HG02840 (cell line): ENCODE results near the gene OGDHL.
"Not testable (repeated sequence)": the region's sequence is repeated elsewhere in the genome, so short reads cannot be mapped to it uniquely, and the experiment has no call there.

Experiments used
- ATAC-seq: cut with Tn5 transposase; IDR thresholded peaks from one replicate; pipeline ENCODE4 v1.9.1; 2021; ENCODE audit warnings: mild to moderate bottlenecking, moderate library complexity, moderate number of reproducible peaks; ENCODE audit not compliant: unreplicated experiment, low FRiP score

Gene OGDHL

DNA sequence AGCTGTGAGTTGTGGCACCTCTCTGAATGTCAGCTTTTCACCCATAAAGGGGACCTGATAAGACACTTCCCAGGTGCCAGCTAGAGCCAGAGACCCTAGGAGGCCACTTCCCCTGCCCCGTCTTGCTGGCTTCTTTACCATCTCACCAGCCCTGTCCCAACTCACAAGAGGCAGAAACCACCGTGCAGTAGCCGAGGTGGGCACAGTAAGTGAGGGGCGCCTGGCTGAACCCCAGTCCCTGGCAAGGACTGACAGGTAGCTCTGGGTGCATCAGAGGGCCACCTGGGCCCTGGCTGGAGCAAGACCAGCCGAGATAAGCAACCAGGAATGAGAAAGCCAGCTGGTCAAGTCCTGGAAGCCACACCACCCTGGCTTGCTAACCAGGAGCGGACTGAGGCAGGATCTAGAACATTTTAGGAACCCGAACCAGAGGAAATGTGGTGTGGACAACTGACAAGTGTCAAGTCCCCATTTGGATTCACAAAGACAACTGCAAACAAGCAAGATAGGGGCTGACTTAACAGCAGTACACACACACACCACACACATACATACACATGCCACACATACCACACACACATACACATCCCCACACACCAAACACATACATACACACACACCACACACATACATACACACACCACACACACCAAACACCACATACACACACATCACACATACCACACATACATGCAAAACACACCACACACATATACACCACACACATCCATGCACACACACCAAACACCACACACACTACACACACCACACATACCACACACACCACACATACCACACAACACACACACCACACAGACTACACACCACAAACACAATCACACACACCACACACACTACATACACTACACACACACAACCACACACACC lies 20.8 kb downstream of the OGDHL start:
- ATAC-seq = no peak

- ATAC-seq = no peak
These were observed 21.6 kb downstream of the OGDHL start for GRCh38 chr10:49740346-49741107.

DNA sequence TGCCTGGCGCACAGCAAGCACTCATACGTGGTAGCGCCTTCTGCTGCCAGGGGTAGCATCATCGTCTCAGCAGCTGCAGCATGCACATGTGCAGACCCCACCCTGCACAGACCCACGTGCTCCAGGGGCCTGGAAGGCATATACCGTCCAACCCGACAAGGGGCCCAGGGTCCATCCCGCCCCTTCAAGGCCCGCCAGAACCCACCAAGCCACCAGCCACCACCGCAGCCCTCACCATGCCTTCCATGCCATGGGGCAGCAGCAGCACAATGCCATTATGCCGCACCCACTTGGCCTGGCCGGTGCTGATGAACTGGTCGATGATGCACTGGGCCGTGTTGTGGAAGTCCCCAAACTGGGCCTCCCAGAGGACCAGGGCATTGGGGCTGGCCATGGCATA lies 22.7 kb downstream of the OGDHL start:
- ATAC-seq = no peak

DNA sequence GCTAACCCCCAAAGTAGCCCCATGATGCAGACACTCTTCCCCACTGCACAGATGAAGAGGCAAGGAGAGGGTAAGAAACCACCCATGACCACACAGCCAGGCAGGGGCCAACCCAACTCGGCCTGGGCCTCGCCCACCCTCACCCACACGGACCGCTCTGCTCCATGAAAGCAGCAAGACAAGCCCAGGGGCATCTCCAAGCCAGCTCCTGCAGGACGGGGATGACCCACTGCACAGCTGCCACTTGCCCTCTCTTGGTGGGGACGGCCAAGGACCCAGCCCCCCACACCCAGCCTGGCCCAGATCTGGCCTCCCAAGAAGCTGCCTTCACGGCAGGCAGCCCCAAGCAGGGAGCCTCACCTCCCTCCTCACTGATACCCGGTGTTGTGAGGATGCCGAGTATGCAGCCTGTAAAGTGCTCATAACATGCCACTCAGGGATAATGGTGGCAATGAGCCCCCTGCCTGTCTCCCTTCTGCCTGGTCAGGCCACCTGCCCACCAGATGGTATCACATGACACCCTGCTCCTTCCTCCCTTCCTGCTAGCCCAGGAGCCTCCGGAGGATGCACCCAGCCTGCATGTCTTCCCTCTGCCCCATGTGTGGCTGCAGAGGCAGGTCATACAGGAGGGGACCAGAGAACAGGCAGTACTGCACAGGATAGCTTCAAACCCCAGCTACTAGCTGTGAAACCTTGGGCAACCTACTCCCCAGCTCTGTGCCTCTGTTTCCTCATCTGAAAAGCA lies 23.3 kb downstream of the OGDHL start:
- no peak for ATAC-seq

DNA sequence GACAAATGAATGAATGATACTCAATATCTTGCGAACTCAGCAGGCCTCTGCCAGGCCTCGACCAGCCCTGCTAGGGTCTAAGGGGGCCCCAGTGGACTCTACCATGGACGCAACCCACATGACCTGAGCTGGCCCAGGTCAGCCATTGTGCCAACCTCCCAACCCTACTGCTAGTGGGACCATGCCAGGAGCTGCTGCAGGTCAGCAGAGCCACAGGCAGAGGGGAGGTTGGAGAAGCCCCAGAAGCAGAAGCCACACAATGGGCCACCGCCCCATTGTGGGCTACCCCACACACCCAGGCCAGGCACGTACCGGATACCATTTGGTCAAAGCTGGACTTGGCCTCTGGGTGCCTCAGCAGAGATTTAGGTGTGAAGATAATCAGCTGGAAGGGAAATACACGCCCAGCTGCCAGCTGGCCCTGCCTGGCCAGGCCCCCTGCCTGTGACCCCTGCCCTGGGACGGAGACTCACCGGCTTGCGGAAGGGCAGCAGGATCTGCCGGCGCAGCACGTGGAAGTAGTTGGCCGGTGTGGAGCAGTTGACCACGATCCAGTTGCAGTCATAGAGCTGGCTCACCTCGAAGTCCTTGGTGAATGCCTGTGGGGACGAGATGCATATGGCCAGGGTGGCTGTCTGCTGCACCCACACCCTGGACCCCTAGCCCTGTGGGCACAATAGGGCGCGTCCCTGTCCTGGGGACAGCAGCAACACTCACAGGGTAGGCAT lies 24.5 kb downstream of the OGDHL start:
- no peak for ATAC-seq

DNA sequence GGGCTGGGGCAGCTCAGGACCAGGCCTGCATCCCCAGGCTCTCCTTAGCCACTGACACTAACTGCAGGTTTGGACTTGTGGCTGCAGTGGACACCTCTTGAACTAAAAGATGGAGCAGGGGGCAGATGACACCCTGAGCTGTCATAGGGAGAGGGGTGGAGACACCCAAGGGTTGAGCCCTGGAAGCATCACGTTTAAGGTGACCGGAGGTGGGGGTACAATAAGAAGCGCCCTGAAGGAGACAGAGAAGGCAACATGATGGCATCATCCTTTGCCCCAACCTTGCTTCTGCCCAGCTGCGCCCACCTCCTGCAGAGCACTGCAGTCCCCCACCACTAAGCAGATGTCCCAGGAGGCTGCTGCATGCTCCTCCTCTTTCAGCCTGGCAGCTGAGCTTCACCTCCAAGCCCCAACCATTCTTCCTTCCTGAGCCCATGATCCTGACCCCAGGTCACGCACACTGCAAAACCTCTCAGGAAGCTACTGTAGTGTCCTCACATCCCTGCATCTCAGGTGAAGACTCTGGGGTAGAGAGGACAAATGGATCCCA lies 25.5 kb downstream of the OGDHL start:
- no peak for ATAC-seq

- ATAC-seq = no peak
These were observed 26.1 kb downstream of the OGDHL start for GRCh38 chr10:49735848-49736563.

DNA sequence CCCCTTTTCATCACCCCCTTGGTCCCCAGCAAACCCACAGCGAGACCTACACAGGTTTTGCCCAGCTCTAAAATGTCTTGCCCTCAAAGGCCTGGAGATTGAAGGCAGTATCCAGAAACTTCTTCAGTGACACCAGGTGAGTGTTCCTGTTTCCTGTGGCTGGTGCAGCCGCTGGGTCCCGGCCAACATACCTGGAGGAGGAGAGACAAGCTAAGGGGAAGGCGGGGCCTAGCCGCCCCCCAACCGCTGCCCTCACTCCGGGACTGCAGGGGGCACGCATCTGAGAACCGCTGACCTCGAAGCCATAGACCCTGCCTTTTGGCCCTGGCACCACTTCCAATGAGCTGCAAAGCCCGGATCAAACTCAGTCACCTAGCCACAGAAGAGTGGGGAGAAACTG lies 27.0 kb downstream of the OGDHL start:
- no peak for ATAC-seq

- ATAC-seq = no peak
These were observed 27.4 kb downstream of the OGDHL start for GRCh38 chr10:49734676-49735075.

GRCh38 chr10:49733866-49734265 lies 28.3 kb downstream of the OGDHL start:
- ATAC-seq = no peak

- ATAC-seq = no peak
These were observed 35.5 kb downstream of the OGDHL start for GRCh38 chr10:49726593-49726992.

GRCh38 chr10:49715157-49715556 lies 47.0 kb downstream of the OGDHL start:
- not testable (repeated sequence) for ATAC-seq

DNA sequence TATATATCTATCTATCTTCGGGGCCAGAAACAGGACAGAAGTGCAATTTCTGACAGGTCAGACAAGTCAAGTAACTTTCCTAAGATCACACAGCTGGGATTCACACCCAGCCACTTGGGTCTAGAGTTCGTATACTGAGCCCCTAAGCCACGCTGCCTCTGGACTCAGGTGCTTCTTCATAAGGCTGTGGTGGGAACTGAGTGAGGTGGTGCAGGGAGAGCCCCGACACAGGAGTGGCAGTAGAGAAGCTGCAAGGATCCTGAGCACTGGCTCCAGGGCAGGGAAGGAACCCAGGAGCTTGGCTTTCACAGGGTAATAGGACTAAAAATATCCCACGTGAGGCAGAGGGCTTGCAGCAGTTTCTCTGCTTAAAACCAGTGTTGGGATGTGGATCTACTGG lies 48.9 kb downstream of the OGDHL start:
- ATAC-seq = no peak

GRCh38 chr10:49711481-49711880 lies 50.6 kb downstream of the OGDHL start:
- no peak for ATAC-seq

GRCh38 chr10:49710966-49711365 lies 51.2 kb downstream of the OGDHL start:
- ATAC-seq = no peak

DNA sequence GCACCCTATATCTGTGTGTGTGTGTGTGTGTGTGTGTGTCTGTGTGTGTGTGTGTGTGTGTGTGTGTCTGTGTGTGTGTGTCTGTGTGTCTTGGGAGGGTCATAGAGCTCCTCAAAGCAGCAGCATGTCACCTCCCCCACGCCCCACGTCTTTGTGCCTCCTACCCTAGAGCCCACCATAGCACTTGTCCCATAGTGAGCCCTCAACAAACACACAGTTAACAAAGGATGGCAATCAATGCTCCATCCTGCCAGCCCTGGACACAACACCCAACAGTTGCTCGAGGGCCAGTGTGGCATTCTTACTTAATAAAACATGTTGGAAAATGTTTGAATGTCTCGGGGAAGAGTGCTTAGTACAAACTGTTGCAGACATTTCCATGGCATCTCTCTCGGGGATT lies 52.2 kb downstream of the OGDHL start:
- no peak for ATAC-seq

GRCh38 chr10:49707585-49707984 lies 54.5 kb downstream of the OGDHL start:
- no peak for ATAC-seq

DNA sequence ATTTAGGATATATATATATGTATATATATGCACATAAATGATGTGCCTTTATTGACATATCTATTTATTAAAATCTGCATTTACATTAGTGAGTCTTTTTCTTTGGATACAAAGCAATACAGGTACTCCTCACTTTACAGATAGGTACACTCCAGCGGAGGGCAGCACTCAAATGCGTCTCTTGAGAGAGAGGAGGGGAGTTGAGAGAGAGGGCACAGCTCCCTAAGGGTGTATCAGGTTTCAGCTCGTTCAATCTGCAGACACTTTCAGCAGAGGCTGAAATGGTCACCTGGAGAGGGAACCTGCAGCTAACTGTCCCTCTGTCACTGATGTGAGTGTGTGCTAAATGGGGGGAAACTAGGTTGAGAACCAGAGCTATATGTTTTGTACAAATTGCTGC lies 61.1 kb downstream of the OGDHL start:
- ATAC-seq = no peak

- no peak for ATAC-seq
These were observed 61.9 kb downstream of the OGDHL start for GRCh38 chr10:49700211-49700610.
